ENCODE results near the gene SMARCC1.

- no peak for TF ChIP-seq POLR2A (IDR thresholded peaks at IDR 0.05)
- no peak for TF ChIP-seq CTCF (IDR thresholded peaks at IDR 0.05)
These were observed 202.7 kb downstream of the SMARCC1 start, which contains the start of gene CSPG5 for GRCh38 chr3:47578691-47579632.
